Measurements from ENCODE around the gene ROR1. TPM values are rescaled to one million over a fixed set of nuclear protein-coding genes. Genes with fewer than 3 reads are reported as not detected.

ROR1 gene
- polyA plus RNA-seq, 1 of the 3 experiments (the other 2 are of a cell fraction): 4.0 TPM

DNA sequence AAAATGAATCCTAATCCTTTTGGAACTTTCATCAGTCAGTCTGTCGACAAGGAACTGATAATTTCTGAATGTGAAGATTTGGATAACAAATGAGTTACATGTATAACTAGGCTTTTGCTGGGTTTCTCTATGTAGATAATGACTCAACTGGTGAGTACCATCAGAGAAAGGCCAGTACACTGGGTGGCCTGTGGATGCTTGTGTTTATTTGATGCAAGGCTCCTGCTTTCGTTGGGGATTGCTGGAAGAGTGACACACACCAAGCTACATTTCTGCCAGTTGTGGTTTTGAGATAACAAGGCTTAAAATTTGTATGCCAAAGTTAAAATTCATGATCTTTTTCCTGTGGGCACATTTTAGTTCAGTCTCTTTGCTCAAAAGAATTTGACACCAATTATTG is 314.0 kb downstream of the ROR1 start:
- no peaks in the 10 kb centered on the region for H4K20me1 ChIP-seq (ENCODE audit: insufficient read depth)
- 60% methylated on average over 2 of the region's 2 CpGs for WGBS (ENCODE audit: low lambda C conversion rate)
- H2AFZ ChIP-seq (ENCODE audit: low read depth): no peak overlapping the region
- H3K9me2 ChIP-seq: no peaks in the 10 kb centered on the region
- H3K79me2 ChIP-seq (ENCODE audit: insufficient read depth): no peaks in the 10 kb centered on the region
- H3K4me1 ChIP-seq (ENCODE audit: control insufficient read depth in 1 of 2, insufficient read depth in 2 of 2, low read depth in 1 of 2, low read length in 1 of 2): peaks cover 9 to 11% of the 10 kb centered on the region in 2 experiments; a peak in 3 of 4 replicates
- TF ChIP-seq, protein P1, sequence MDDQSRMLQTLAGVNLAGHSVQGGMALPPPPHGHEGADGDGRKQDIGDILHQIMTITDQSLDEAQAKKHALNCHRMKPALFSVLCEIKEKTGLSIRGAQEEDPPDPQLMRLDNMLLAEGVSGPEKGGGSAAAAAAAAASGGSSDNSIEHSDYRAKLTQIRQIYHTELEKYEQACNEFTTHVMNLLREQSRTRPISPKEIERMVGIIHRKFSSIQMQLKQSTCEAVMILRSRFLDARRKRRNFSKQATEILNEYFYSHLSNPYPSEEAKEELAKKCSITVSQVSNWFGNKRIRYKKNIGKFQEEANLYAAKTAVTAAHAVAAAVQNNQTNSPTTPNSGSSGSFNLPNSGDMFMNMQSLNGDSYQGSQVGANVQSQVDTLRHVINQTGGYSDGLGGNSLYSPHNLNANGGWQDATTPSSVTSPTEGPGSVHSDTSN (IDR thresholded peaks at IDR 0.05): peak; percentile 23
- TF ChIP-seq, protein P2, sequence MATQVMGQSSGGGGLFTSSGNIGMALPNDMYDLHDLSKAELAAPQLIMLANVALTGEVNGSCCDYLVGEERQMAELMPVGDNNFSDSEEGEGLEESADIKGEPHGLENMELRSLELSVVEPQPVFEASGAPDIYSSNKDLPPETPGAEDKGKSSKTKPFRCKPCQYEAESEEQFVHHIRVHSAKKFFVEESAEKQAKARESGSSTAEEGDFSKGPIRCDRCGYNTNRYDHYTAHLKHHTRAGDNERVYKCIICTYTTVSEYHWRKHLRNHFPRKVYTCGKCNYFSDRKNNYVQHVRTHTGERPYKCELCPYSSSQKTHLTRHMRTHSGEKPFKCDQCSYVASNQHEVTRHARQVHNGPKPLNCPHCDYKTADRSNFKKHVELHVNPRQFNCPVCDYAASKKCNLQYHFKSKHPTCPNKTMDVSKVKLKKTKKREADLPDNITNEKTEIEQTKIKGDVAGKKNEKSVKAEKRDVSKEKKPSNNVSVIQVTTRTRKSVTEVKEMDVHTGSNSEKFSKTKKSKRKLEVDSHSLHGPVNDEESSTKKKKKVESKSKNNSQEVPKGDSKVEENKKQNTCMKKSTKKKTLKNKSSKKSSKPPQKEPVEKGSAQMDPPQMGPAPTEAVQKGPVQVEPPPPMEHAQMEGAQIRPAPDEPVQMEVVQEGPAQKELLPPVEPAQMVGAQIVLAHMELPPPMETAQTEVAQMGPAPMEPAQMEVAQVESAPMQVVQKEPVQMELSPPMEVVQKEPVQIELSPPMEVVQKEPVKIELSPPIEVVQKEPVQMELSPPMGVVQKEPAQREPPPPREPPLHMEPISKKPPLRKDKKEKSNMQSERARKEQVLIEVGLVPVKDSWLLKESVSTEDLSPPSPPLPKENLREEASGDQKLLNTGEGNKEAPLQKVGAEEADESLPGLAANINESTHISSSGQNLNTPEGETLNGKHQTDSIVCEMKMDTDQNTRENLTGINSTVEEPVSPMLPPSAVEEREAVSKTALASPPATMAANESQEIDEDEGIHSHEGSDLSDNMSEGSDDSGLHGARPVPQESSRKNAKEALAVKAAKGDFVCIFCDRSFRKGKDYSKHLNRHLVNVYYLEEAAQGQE (IDR thresholded peaks at IDR 0.05; ENCODE audit: low read depth, low read length): no peak
- peak; percentile 20; the same call in 1 of the 2 replicates for TF ChIP-seq TCF12 (IDR thresholded peaks at IDR 0.05)
- ChIA-PET POLR2A (no interaction called here), CTCF (interaction anchor here (0.7 to 1.5 kb wide), 4 partner anchors 11 to 273 kb away, joined by 3 to 6 read pairs (median 3); no protein-coding TSS in a partner anchor)
- no peak overlapping the region for H3K4me2 ChIP-seq
- no peak for DNase-seq
- H3K36me3 ChIP-seq (replicated peaks in 1 of 2; ENCODE audit: control insufficient read depth in 1 of 2, insufficient read depth in 2 of 2, low read length in 1 of 2): no peaks in the 10 kb centered on the region
- peak overlapping the region in 1 of 2 experiments; percentile 12; a peak in 1 of 4 replicates for H3K27ac ChIP-seq (ENCODE audit: low read depth in 2 of 2, low read length in 1 of 2)
- no peaks in the 10 kb centered on the region for H3K27me3 ChIP-seq (ENCODE audit: insufficient read depth)
- no peak overlapping the region for H3K4me3 ChIP-seq (ENCODE audit: low read depth in 2 of 2, low read length in 1 of 2)
- no peak overlapping the region for H3K9ac ChIP-seq
- H3K9me3 ChIP-seq: no peaks in the 10 kb centered on the region
- no peaks in the 10 kb centered on the region for H3F3A ChIP-seq (replicated peaks; ENCODE audit: insufficient read depth)

DNA sequence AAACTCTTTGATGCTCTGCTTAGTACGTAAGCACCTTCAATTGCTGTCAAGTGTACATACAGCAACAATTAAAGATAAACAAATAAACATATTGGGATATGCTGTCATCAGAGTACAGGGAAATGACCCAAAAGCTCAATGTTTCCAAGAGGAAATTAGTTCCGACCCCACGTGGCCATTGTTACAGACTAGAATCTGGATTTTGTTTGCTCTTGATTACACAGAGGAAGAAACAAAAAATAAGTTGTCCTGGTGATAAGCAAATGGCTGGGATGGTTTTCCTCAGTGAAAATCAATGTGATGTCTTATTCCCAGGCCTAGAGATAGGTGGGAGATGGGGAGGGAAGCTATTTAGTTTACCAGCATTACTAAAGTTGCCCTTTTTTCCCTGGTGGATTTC is 316.6 kb downstream of the ROR1 start:
- WGBS (ENCODE audit: low lambda C conversion rate): 85% methylated on average over 3 of the region's 3 CpGs
- no peak overlapping the region for H2AFZ ChIP-seq (ENCODE audit: low read depth)
- no peaks in the 10 kb centered on the region for H3K27me3 ChIP-seq (ENCODE audit: insufficient read depth)
- no peak overlapping the region for H3K4me3 ChIP-seq (ENCODE audit: low read depth in 2 of 2, low read length in 1 of 2)
- no peaks in the 10 kb centered on the region for H3K79me2 ChIP-seq (ENCODE audit: insufficient read depth)
- no peak for DNase-seq
- H3K36me3 ChIP-seq (replicated peaks in 1 of 2; ENCODE audit: control insufficient read depth in 1 of 2, insufficient read depth in 2 of 2, low read length in 1 of 2): no peaks in the 10 kb centered on the region
- H3K9me2 ChIP-seq: no peaks in the 10 kb centered on the region
- no peaks in the 10 kb centered on the region for H3K9me3 ChIP-seq
- ChIA-PET CTCF (interaction anchor here (1.5 kb wide), 1 partner anchor 47 kb away, joined by 4 read pairs; no protein-coding TSS in a partner anchor), POLR2A (no interaction called here)
- H3K27ac ChIP-seq (ENCODE audit: low read depth in 2 of 2, low read length in 1 of 2): no peak overlapping the region
- no peak overlapping the region for H3K4me2 ChIP-seq
- no peaks in the 10 kb centered on the region for H4K20me1 ChIP-seq (ENCODE audit: insufficient read depth)
- H3K4me1 ChIP-seq (ENCODE audit: control insufficient read depth in 1 of 2, insufficient read depth in 2 of 2, low read depth in 1 of 2, low read length in 1 of 2): peaks cover 15 to 16% of the 10 kb centered on the region in 2 experiments; a peak in 3 of 4 replicates
- peaks cover 9% of the 10 kb centered on the region for H3F3A ChIP-seq (replicated peaks; ENCODE audit: insufficient read depth)
- no peak overlapping the region for H3K9ac ChIP-seq
- TF ChIP-seq RCOR1 (IDR thresholded peaks at IDR 0.05; ENCODE audit: low read length): no peak
- no peak for TF ChIP-seq GATA2 (CRISPR knock-in tag; IDR thresholded peaks at IDR 0.05)
- TF ChIP-seq, protein P1 (IDR thresholded peaks at IDR 0.05): no peak
- TF ChIP-seq, protein P3, sequence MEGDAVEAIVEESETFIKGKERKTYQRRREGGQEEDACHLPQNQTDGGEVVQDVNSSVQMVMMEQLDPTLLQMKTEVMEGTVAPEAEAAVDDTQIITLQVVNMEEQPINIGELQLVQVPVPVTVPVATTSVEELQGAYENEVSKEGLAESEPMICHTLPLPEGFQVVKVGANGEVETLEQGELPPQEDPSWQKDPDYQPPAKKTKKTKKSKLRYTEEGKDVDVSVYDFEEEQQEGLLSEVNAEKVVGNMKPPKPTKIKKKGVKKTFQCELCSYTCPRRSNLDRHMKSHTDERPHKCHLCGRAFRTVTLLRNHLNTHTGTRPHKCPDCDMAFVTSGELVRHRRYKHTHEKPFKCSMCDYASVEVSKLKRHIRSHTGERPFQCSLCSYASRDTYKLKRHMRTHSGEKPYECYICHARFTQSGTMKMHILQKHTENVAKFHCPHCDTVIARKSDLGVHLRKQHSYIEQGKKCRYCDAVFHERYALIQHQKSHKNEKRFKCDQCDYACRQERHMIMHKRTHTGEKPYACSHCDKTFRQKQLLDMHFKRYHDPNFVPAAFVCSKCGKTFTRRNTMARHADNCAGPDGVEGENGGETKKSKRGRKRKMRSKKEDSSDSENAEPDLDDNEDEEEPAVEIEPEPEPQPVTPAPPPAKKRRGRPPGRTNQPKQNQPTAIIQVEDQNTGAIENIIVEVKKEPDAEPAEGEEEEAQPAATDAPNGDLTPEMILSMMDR (IDR thresholded peaks at IDR 0.05): no peak
- TF ChIP-seq, protein P2 (IDR thresholded peaks at IDR 0.05; ENCODE audit: low read depth, low read length): no peak
- TF ChIP-seq TCF12 (IDR thresholded peaks at IDR 0.05): no peak
- TF ChIP-seq TAF1 (IDR thresholded peaks at IDR 0.05; ENCODE audit: borderline replicate concordance, low read depth, low read length): no peak
- TF ChIP-seq, protein P4, sequence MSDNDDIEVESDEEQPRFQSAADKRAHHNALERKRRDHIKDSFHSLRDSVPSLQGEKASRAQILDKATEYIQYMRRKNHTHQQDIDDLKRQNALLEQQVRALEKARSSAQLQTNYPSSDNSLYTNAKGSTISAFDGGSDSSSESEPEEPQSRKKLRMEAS (IDR thresholded peaks at IDR 0.05; ENCODE audit: low read depth): no peak
- TF ChIP-seq RFX5 (IDR thresholded peaks at IDR 0.05; ENCODE audit: low read length): no peak
- TF ChIP-seq TEAD4 (IDR thresholded peaks at IDR 0.05; ENCODE audit: borderline replicate concordance, insufficient read depth): no peak
- TF ChIP-seq MEF2A (IDR thresholded peaks at IDR 0.05; ENCODE audit: borderline replicate concordance, low read depth): no peak
- TF ChIP-seq, protein P5, sequence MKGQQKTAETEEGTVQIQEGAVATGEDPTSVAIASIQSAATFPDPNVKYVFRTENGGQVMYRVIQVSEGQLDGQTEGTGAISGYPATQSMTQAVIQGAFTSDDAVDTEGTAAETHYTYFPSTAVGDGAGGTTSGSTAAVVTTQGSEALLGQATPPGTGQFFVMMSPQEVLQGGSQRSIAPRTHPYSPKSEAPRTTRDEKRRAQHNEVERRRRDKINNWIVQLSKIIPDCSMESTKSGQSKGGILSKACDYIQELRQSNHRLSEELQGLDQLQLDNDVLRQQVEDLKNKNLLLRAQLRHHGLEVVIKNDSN (IDR thresholded peaks at IDR 0.05; ENCODE audit: borderline replicate concordance, low read depth): no peak
- no peak for TF ChIP-seq FOSL2 (IDR thresholded peaks at IDR 0.05; ENCODE audit: borderline replicate concordance, low read depth)
